ENCODE data around the gene GNB1.

DNA sequence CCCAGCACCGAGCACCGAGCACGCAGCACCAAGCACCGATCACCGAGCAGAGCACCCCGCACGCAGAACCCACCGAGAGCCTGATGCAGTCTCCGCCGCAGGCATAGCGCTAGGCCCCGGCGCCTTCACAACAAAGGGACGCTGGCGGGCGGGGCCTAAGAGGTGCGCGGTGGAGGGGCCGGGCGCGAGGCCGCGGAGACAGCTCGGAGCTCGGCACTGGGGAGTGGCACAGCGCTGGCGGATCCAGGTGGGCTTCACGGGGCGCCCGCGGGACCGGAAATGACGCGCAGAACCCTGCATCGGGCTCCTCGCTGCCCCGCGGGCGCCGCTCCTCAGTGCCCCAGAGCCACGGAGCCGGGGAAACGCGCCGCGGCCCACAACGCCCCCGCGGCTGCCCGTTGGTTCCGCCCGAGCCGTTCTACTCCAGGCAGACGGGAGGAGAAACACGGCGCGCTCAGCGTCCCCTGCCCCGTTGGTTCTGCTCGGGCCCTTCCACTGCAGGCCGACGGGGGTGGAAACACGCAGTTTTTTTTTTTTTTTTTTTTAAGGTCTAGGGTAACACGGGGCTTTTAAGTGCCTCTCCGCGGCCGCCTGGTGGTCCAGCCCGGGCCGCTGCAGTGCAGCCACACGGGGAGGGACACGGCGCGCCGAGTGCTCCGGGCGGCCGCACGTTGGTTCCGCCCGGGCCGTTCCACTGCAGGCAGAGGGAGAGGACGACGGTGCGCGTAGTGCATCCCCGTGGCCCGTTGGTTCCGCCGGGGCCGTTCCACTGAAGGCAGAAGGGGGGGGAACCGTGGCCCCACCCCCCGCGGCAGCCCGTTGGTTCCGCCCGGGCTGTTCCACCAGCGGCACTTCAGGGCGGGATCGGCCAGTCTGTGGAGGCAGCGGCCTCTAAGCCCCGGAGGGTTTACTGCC lies 145.0 kb downstream of the GNB1 start:
- TF ChIP-seq POLR2A (IDR thresholded peaks at IDR 0.05) = peak in 1 of 2 donors; percentile 43
- TF ChIP-seq, protein P1, sequence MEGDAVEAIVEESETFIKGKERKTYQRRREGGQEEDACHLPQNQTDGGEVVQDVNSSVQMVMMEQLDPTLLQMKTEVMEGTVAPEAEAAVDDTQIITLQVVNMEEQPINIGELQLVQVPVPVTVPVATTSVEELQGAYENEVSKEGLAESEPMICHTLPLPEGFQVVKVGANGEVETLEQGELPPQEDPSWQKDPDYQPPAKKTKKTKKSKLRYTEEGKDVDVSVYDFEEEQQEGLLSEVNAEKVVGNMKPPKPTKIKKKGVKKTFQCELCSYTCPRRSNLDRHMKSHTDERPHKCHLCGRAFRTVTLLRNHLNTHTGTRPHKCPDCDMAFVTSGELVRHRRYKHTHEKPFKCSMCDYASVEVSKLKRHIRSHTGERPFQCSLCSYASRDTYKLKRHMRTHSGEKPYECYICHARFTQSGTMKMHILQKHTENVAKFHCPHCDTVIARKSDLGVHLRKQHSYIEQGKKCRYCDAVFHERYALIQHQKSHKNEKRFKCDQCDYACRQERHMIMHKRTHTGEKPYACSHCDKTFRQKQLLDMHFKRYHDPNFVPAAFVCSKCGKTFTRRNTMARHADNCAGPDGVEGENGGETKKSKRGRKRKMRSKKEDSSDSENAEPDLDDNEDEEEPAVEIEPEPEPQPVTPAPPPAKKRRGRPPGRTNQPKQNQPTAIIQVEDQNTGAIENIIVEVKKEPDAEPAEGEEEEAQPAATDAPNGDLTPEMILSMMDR (IDR thresholded peaks at IDR 0.05) = peak in 2 of 6 experiments; percentile 51 to 62
